Spleen (tissue), 11 donors: ENCODE measurements around the gene ABCE1. TPM values are rescaled to one million over a fixed set of nuclear protein-coding genes. Genes with fewer than 3 reads are reported as not detected.
"Not testable (repeated sequence)": the region's sequence is repeated elsewhere in the genome, so short reads cannot be mapped to it uniquely, and the experiment has no call there.

ENCODE experiments used
- DNase-seq: peaks from one replicate; pipeline ENCODE4 v3.0.0-alpha.2; 2020
- H3K27ac ChIP-seq, 8 donors: fragments of 200-600 bp; sonication (generic) in 7 of 8; 1 replicate in 4 of 8; 2 replicates in 4 of 8; pipeline versions ENCODE4 v1.5.0 to v1.8.0; 2016 to 2021; ENCODE audit warnings: inconsistent platforms in 4 of 8, mild to moderate bottlenecking in 4 of 8, moderate library complexity in 1 of 8
- H3K27me3 ChIP-seq, 7 donors: fragments of 200-600 bp; sonication (generic) in 6 of 7; replicated peaks in 1 of 7; 1 replicate in 4 of 7; 2 replicates in 3 of 7; pipeline versions ENCODE4 v1.5.0 to v1.8.0; 2016 to 2021; ENCODE audit warnings: inconsistent platforms in 3 of 7, mild to moderate bottlenecking in 1 of 7
- H3K36me3 ChIP-seq, 6 donors: fragments of 200-600 bp; sonication (generic) in 5 of 6; 1 replicate in 4 of 6; 2 replicates in 2 of 6; pipeline versions ENCODE4 v1.5.0 to v1.8.0; 2016 to 2021; ENCODE audit warnings: inconsistent platforms in 2 of 6
- H3K4me1 ChIP-seq, 6 donors: fragments of 200-600 bp; sonication (generic) in 5 of 6; 1 replicate in 3 of 6; 2 replicates in 3 of 6; pipeline versions ENCODE4 v1.5.0 to v1.8.0; 2016 to 2021; ENCODE audit warnings: inconsistent platforms in 3 of 6
- H3K4me3 ChIP-seq, 8 donors: fragments of 200-600 bp; sonication (generic) in 7 of 8; 1 replicate in 4 of 8; 2 replicates in 4 of 8; pipeline versions ENCODE4 v1.5.0 to v1.8.0; 2016 to 2021; ENCODE audit warnings: inconsistent platforms in 4 of 8, mild to moderate bottlenecking in 4 of 8, moderate library complexity in 2 of 8
- H3K9me3 ChIP-seq, 8 donors: fragments of 200-600 bp; sonication (generic) in 7 of 8; 1 replicate in 4 of 8; 2 replicates in 4 of 8; pipeline versions ENCODE4 v1.5.0 to v1.8.0; 2016 to 2021; ENCODE audit warnings: inconsistent platforms in 4 of 8
- POLR2A ChIP-seq, 3 donors: fragments of 450-650 bp; IDR thresholded peaks; one replicate each; pipeline ENCODE4 v1.5.1; 2017; ENCODE audit warnings: antibody characterized with exemption in 3 of 3, mild to moderate bottlenecking in 1 of 3
- POLR2AphosphoS5 ChIP-seq, 3 donors: sonication (generic); formaldehyde crosslinking; IDR thresholded peaks; one replicate each; pipeline ENCODE4 v1.5.1; 2017; ENCODE audit warnings: antibody characterized with exemption in 3 of 3
- WGBS, 5 donors: extraction: QIAGEN DNeasy Blood & Tissue Kit in 3 of 5; methylation state at CpG; one replicate each; pipeline versions ENCODE4 v1.1.5 to v1.1.7; 2013 to 2018; 5-methylcytosine and 5-hydroxymethylcytosine counted together
- intact Hi-C: fragments of 100-400 bp; cut with DNase I; formaldehyde crosslinking; loops from one replicate; pipeline ENCODE4 v1.15.0; 2023; ENCODE audit warnings: low total_unique reads
- polyA plus RNA-seq, 3 donors: library from polyadenylated mRNA; stranded (reverse); fragments of 200-250 nt; gene quantifications; one replicate each; pipeline ENCODE4 v1.2.1, GENCODE V29; 2013
- total RNA-seq, 7 donors: library from RNA; depleted of rRNA in 3 of 7; stranded (reverse); fragments of >200 nt in 3 of 7; fragmentation: NEBNext Ultra II Directional in 4 of 7; extraction: Animal tissue kit (Norgen Biotek cat#: 25700) in 4 of 7; gene quantifications; one replicate each; pipeline versions ENCODE4 v1.1.0 to v1.2.1, GENCODE V29; 2016 to 2021
- TF ChIP-seq, protein P1 (sequence below), 11 experiments: fragments of 200-600 bp in 7 of 11; fragments of 450-650 bp in 4 of 11; sonication (generic) in 4 of 11; IDR thresholded peaks in 8 of 11; conservative IDR thresholded peaks in 3 of 11; 1 replicate in 7 of 11; 2 replicates in 4 of 11; pipeline versions ENCODE4 v1.4.0 to v1.8.0; 2016 to 2021; ENCODE audit warnings: antibody characterized with exemption in 11 of 11, inconsistent platforms in 4 of 11, mild to moderate bottlenecking in 1 of 11
- donor health status: healthy with polysubstance abuse.
- donor health status: DM: no; HTN: no; CAD: no; lungs with moderate emphysema.
- donor health status: DM: no; HTN: no; CAD: no.
- donor health status: Bipolar disorder and iron deficiency.
- donor health status: healthy.
- donor health status: DM: no; HTN: no; CAD: no.
- donor health status: DM: yes; HTN: yes; CAD: no.

Gene ABCE1
- total and polyA plus RNA-seq, 10 donors: 16.9 to 83.5 (median 54.1) TPM

DNA sequence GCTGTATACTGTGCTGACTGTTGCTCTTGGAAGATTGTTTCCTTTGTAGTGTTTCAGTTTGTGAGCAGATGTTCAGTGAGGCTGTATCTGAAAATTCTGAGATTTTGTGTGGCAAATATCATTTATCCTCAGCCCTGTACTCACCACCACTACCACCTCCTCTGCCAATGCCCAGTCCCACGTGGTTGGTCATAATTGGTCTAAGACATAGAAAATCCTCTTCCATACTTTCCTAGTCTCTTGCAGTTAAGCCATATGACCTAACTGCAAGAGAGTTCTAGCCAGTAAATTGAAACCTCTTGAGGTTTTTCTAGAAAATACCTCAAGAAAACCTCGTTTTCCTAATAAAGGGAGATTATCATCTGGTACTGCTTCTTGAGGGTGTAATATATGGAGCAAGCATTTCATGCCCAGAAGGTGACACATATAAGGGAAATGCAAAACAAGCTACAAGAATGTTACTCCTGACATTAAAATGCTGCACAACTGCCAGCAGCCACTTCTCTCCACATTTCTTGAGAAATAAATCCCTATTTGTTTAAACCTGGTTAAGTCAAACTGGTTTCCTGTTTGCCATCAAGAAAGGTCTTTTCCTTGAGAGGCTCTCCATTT, 32.8 kb downstream of the ABCE1 start:
- TF ChIP-seq POLR2A (IDR thresholded peaks at IDR 0.05) (no peak), POLR2AphosphoS5 (IDR thresholded peaks at IDR 0.05) (no peak)
- TF ChIP-seq, protein P1, sequence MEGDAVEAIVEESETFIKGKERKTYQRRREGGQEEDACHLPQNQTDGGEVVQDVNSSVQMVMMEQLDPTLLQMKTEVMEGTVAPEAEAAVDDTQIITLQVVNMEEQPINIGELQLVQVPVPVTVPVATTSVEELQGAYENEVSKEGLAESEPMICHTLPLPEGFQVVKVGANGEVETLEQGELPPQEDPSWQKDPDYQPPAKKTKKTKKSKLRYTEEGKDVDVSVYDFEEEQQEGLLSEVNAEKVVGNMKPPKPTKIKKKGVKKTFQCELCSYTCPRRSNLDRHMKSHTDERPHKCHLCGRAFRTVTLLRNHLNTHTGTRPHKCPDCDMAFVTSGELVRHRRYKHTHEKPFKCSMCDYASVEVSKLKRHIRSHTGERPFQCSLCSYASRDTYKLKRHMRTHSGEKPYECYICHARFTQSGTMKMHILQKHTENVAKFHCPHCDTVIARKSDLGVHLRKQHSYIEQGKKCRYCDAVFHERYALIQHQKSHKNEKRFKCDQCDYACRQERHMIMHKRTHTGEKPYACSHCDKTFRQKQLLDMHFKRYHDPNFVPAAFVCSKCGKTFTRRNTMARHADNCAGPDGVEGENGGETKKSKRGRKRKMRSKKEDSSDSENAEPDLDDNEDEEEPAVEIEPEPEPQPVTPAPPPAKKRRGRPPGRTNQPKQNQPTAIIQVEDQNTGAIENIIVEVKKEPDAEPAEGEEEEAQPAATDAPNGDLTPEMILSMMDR (IDR thresholded peaks at IDR 0.05 in 8 of 11, conservative IDR thresholded peaks at IDR 0.05 in 3 of 11): no peak
- Histone ChIP-seq H3K4me1 (peaks cover 5 to 29% (median 16%) of the 10 kb centered on the region in 6 donors), H3K27ac (peak overlapping the region in 2 of 8 donors; percentile 12 to 15), H3K9me3 (no peaks in the 10 kb centered on the region), H3K27me3 (no peaks in the 10 kb centered on the region), H3K4me3 (no peak overlapping the region), H3K36me3 (peaks cover 0 to 64% (median 24%) of the 10 kb centered on the region in 6 donors)
- WGBS, 5 donors: 52 to 87% (median 72%) methylated on average over 2 of the region's 2 CpGs
- no peak for DNase-seq
- intact Hi-C loops: no loop called here

GRCh38 chr4:145131848-145132247, 33.7 kb downstream of the ABCE1 start:
- no peak for DNase-seq
- Histone ChIP-seq H3K4me1 (peaks cover 5 to 37% (median 16%) of the 10 kb centered on the region in 6 donors), H3K36me3 (peaks cover 0 to 57% (median 15%) of the 10 kb centered on the region in 6 donors), H3K27me3 (no peaks in the 10 kb centered on the region), H3K27ac (peak overlapping the region in 2 of 8 donors; percentile 39 to 50), H3K9me3 (no peaks in the 10 kb centered on the region), H3K4me3 (no peak overlapping the region)
- WGBS, 5 donors: 85 to 92% (median 89%) methylated on average over 12 of the region's 12 CpGs
- TF ChIP-seq POLR2A (IDR thresholded peaks at IDR 0.05) (no peak), POLR2AphosphoS5 (IDR thresholded peaks at IDR 0.05) (peak in 1 of 3 donors; percentile 21)
- TF ChIP-seq, protein P1 (IDR thresholded peaks at IDR 0.05 in 8 of 11, conservative IDR thresholded peaks at IDR 0.05 in 3 of 11): no peak
- intact Hi-C loops: no loop called here

DNA sequence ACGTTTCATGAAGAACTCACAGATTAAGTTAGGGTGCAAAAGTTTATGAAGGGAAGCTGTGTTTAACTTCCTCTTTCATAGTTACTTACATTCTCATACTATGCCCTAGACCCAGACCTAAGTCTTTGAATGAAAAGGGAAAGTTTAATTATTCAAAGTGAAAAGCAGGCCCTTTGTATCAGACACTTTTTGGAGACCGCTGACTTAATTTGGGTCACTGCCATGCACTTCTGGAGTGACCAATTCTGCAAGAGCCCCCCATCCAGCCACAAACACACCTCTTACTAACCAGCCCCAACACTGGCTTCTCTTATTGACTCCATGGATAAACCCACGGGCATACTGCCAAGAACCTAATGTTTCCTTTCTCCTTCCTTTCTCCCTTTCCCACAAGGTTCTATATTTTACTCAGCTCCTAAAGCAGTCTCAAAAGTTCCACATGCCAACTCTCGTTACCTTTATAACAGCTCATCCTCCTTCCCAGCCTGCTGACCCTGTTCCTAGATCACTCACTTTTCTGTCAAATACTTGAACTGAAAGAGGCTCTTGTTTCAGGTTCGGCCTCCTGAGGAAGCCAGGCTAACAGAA, 34.5 kb downstream of the ABCE1 start:
- TF ChIP-seq, protein P1 (IDR thresholded peaks at IDR 0.05 in 8 of 11, conservative IDR thresholded peaks at IDR 0.05 in 3 of 11): no peak
- TF ChIP-seq POLR2AphosphoS5 (IDR thresholded peaks at IDR 0.05) (no peak), POLR2A (IDR thresholded peaks at IDR 0.05) (no peak)
- peaks cover 5 to 37% (median 16%) of the 10 kb centered on the region in 6 donors for H3K4me1 ChIP-seq
- H3K36me3 ChIP-seq: peaks cover 0 to 57% (median 12%) of the 10 kb centered on the region in 6 donors
- intact Hi-C loops: no loop called here
- peak overlapping the region in 4 of 8 donors; percentile 29 to 50 (median 44) for H3K27ac ChIP-seq
- H3K4me3 ChIP-seq: no peak overlapping the region
- no peaks in the 10 kb centered on the region for H3K9me3 ChIP-seq
- 27 to 49% (median 29%) methylated on average over 5 of the region's 5 CpGs for WGBS, 5 donors
- no peaks in the 10 kb centered on the region for H3K27me3 ChIP-seq
- DNase-seq: no peak

- H3K4me3 ChIP-seq, H3K9me3 ChIP-seq, DNase-seq, H3K27me3 ChIP-seq, intact Hi-C loops: not testable (repeated sequence)
- Histone ChIP-seq H3K36me3 (peaks cover 3 to 63% (median 37%) of the 10 kb centered on the region in 6 donors), H3K27ac (peak overlapping the region in 1 of 8 donors; percentile 22), H3K4me1 (peaks cover 5 to 37% (median 16%) of the 10 kb centered on the region in 6 donors)
- 33 to 50% (median 43%) methylated on average over 1 of the region's 1 CpG; no CpG with 5 or more reads in 2 of the 5 donors for WGBS, 5 donors
Measured at GRCh38 chr4:145136219-145136618, 38.1 kb downstream of the ABCE1 start.
